Ovary (tissue), 3 donors: ENCODE data around the gene PGPEP1.
"Not testable (repeated sequence)": the region's sequence is repeated elsewhere in the genome, so short reads cannot be mapped to it uniquely, and the experiment has no call there.

ENCODE experiments used
- CTCF ChIP-seq, 3 donors: fragments of 450-650 bp in 2 of 3; fragments of 200-600 bp in 1 of 3; IDR thresholded peaks; one replicate each; pipeline versions ENCODE4 v1.5.1 to v1.8.0; 2016 to 2022; ENCODE audit warnings: antibody characterized with exemption in 3 of 3, mild to moderate bottlenecking in 1 of 3
- EP300 ChIP-seq: sonication (generic); formaldehyde crosslinking; IDR thresholded peaks from one replicate; pipeline ENCODE4 v1.6.1; 2017; ENCODE audit warnings: antibody characterized with exemption
- POLR2A ChIP-seq: fragments of 450-650 bp; IDR thresholded peaks from one replicate; pipeline ENCODE4 v1.6.1; 2017; ENCODE audit warnings: antibody characterized with exemption, mild to moderate bottlenecking, moderate library complexity
- donor health status: DM: no; HTN: no; CAD: no.

DNA sequence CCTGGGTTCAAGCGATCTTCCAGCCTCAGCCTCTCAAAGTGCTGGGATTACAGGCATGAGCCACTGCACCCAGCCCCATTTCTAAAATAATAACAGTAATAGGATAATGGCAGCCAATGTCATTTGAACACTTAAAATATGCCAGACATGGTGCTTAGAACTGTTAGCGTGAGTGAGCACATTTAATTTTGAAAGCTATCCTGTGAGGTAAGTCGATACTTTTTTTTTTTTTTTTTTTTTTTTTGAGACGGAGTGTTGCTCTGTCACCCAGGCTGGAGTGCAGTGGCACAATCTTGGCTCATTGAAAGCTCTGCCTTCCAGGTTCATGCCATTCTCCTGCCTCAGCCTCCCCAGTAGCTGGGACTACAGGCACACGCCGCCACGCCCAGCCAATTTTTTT is 14.3 kb downstream of the PGPEP1 start:
- not testable (repeated sequence) for TF ChIP-seq POLR2A; EP300; CTCF (IDR thresholded peaks at IDR 0.05)
